GM23248 (cell line): ENCODE data around the gene USP46.

ENCODE experiments used
- EZH2 ChIP-seq: fragments of 200-600 bp; sonication (generic); IDR thresholded peaks from 2 replicates; pipeline ENCODE4 v1.6.1; 2018; ENCODE audit warnings: antibody characterized with exemption, mild to moderate bottlenecking; ENCODE audit not compliant: insufficient read depth, poor library complexity, severe bottlenecking
- EZH2phosphoT487 ChIP-seq: fragments of 200-600 bp; sonication (generic); IDR thresholded peaks from 2 replicates; pipeline ENCODE4 v1.6.1; 2018; ENCODE audit warnings: antibody characterized with exemption, moderate library complexity, mild to moderate bottlenecking, low read depth; ENCODE audit not compliant: insufficient read depth

DNA sequence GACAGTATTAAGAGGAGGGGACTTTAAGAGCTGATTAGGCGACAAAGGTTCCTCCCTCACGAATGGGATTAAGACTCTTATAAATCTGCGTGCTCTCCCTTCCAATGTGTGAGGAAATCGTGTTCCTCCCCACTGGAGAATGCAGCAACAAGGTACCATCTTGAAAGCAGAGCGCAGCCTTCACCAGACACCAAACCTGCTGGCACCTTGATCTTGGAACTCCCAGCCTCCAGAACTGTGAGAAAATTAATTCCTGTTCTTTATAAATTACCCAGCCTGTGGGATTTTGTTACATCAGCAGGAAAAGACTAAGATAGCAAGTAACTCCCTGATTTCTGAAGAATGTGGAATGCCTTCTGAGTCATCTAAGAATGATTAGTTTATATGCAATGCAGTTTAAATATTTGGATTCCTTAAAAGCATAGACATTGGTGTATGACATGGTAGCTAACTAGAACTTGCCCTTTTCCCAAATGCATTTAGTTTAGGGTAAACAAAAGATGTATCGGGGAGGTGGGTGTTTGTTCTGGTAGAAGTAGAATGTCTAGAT lies 86.1 kb downstream of the USP46 start:
- TF ChIP-seq EZH2phosphoT487 (no peak), EZH2 (no peak)
